Activated CD8-positive, alpha-beta memory T cell treated with anti-CD3 and anti-CD28 coated beads for 48 hours (primary cell): ENCODE measurements around the gene FLNB.
"Not testable (repeated sequence)": the region's sequence is repeated elsewhere in the genome, so short reads cannot be mapped to it uniquely, and the experiment has no call there.

ENCODE experiments used
- DNase-seq, 3 experiments: peaks; one replicate each; pipeline ENCODE4 v3.0.0-alpha.2; 2020; ENCODE audit warnings: low read depth in 2 of 3, low spot score in 2 of 3

Gene FLNB

GRCh38 chr3:58201451-58201850 is 193.2 kb downstream of the FLNB start:
- DNase-seq: not testable (repeated sequence)

- no peak for DNase-seq
Measured at GRCh38 chr3:58202917-58203360, 194.7 kb downstream of the FLNB start.

- no peak for DNase-seq
Measured at GRCh38 chr3:58203541-58203940, 195.3 kb downstream of the FLNB start.

- no peak for DNase-seq
Measured at GRCh38 chr3:58204720-58205119, 196.5 kb downstream of the FLNB start.

GRCh38 chr3:58205981-58206380 is 197.8 kb downstream of the FLNB start:
- no peak for DNase-seq

GRCh38 chr3:58206406-58207011 is 198.3 kb downstream of the FLNB start:
- DNase-seq: no peak

GRCh38 chr3:58207954-58208353 is 199.7 kb downstream of the FLNB start:
- no peak for DNase-seq

GRCh38 chr3:58209933-58210332 is 201.7 kb downstream of the FLNB start:
- DNase-seq: no peak

GRCh38 chr3:58210761-58211460 is 202.7 kb downstream of the FLNB start, which contains the start of gene DNASE1L3:
TSS of gene DNASE1L3 (minus strand) at chr3:58210972. CDS start at chr3:58210906, 66 bp downstream.
- no peak for DNase-seq

- peak in 2 of 3 experiments; percentile 25 for DNase-seq
Measured at GRCh38 chr3:58214484-58215316, 206.5 kb downstream of the FLNB start.

GRCh38 chr3:58215317-58216025 is 207.2 kb downstream of the FLNB start:
- DNase-seq: no peak

- DNase-seq: no peak
Measured at GRCh38 chr3:58216496-58217195, 208.4 kb downstream of the FLNB start.

GRCh38 chr3:58217209-58217811 is 209.1 kb downstream of the FLNB start:
- peak in 1 of 3 experiments; percentile 29 for DNase-seq

- no peak for DNase-seq
Measured at GRCh38 chr3:58218904-58219303, 210.7 kb downstream of the FLNB start.
